KMS-11 (cell line): ENCODE measurements around the gene LARP4B.

Experiments used
- H2AFZ ChIP-seq: fragments of 200-600 bp; sonication (generic); 2 replicates; pipeline ENCODE4 v1.6.1; 2016; ENCODE audit warnings: antibody characterized with exemption, mixed run types, low read depth
- H3K27ac ChIP-seq: fragments of 200-600 bp; sonication (generic); 2 replicates; pipeline ENCODE4 v1.6.1; 2016; ENCODE audit warnings: mild to moderate bottlenecking, mixed run types
- H3K27me3 ChIP-seq: fragments of 200-600 bp; sonication (generic); 2 replicates; pipeline ENCODE4 v1.6.1; 2017; ENCODE audit warnings: mild to moderate bottlenecking, low read depth, mixed run types, moderate library complexity; ENCODE audit not compliant: insufficient read depth
- H3K36me3 ChIP-seq: fragments of 200-600 bp; sonication (generic); 2 replicates; pipeline ENCODE4 v1.6.1; 2017; ENCODE audit warnings: mild to moderate bottlenecking, mixed run types; ENCODE audit not compliant: insufficient read depth
- H3K4me1 ChIP-seq: fragments of 200-600 bp; sonication (generic); 2 replicates; pipeline ENCODE4 v1.6.1; 2016; ENCODE audit warnings: mild to moderate bottlenecking, low read depth, mixed run types; ENCODE audit not compliant: poor library complexity, severe bottlenecking
- H3K4me2 ChIP-seq: fragments of 200-600 bp; sonication (generic); 2 replicates; pipeline ENCODE4 v1.7.0; 2016; ENCODE audit warnings: mild to moderate bottlenecking, mixed run types
- H3K4me3 ChIP-seq: fragments of 200-600 bp; sonication (generic); IDR thresholded peaks from 2 replicates; pipeline ENCODE4 v1.6.1; 2017; ENCODE audit warnings: low read depth, low read length, mixed read lengths; ENCODE audit not compliant: insufficient read depth
- H3K79me2 ChIP-seq: fragments of 200-600 bp; sonication (generic); 2 replicates; pipeline ENCODE4 v1.6.1; 2016; ENCODE audit warnings: low read depth, mixed run types; ENCODE audit not compliant: insufficient read depth
- H3K9ac ChIP-seq: fragments of 200-600 bp; sonication (generic); 2 replicates; pipeline ENCODE4 v1.6.1; 2016; ENCODE audit warnings: mild to moderate bottlenecking, mixed run types
- H4K20me1 ChIP-seq: fragments of 200-600 bp; sonication (generic); 2 replicates; pipeline ENCODE4 v1.6.1; 2016; ENCODE audit warnings: mild to moderate bottlenecking, mixed run types; ENCODE audit not compliant: insufficient read depth
- CTCF ChIP-seq: fragments of 200-600 bp; sonication (generic); conservative IDR thresholded peaks from 2 replicates; pipeline ENCODE4 v1.6.1; 2017; ENCODE audit warnings: low read depth, mild to moderate bottlenecking, antibody characterized with exemption, low read length, moderate library complexity, mixed read lengths

The LARP4B gene

GRCh38 chr10:878895-879294 lies 52.6 kb downstream of the LARP4B start:
- Histone ChIP-seq H2AFZ (no peak overlapping the region), H3K4me3 (no peak overlapping the region), H3K27me3 (no peaks in the 10 kb centered on the region), H3K4me1 (no peaks in the 10 kb centered on the region), H3K79me2 (peaks cover 49% of the 10 kb centered on the region), H4K20me1 (no peaks in the 10 kb centered on the region; the same call in 1 of the 2 replicates), H3K9ac (no peak overlapping the region), H3K4me2 (no peak overlapping the region), H3K27ac (no peak overlapping the region), H3K36me3 (peaks cover 10% of the 10 kb centered on the region; the same call in 1 of the 2 replicates)
- TF ChIP-seq CTCF = no peak

- H2AFZ ChIP-seq = no peak overlapping the region
- H3K36me3 ChIP-seq = peaks cover 10% of the 10 kb centered on the region; the same call in 1 of the 2 replicates
- H3K27ac ChIP-seq = no peak overlapping the region
- H4K20me1 ChIP-seq = no peaks in the 10 kb centered on the region
- peaks cover 55% of the 10 kb centered on the region for H3K79me2 ChIP-seq
- H3K27me3 ChIP-seq = no peaks in the 10 kb centered on the region
- no peak overlapping the region for H3K9ac ChIP-seq
- no peak overlapping the region for H3K4me3 ChIP-seq
- no peak for TF ChIP-seq CTCF
- H3K4me2 ChIP-seq = no peak overlapping the region
- no peaks in the 10 kb centered on the region for H3K4me1 ChIP-seq
Measured at GRCh38 chr10:878333-878759, 53.2 kb downstream of the LARP4B start.

- no peak for TF ChIP-seq CTCF
- H3K36me3 ChIP-seq = peaks cover 10% of the 10 kb centered on the region; the same call in 1 of the 2 replicates
Measured at GRCh38 chr10:876438-876837, 55.1 kb downstream of the LARP4B start.

GRCh38 chr10:873020-873419 lies 58.5 kb downstream of the LARP4B start:
- H3K4me3 ChIP-seq = no peak overlapping the region
- H2AFZ ChIP-seq = no peak overlapping the region
- peaks cover 5% of the 10 kb centered on the region for H3K4me1 ChIP-seq
- no peaks in the 10 kb centered on the region; the same call in 1 of the 2 replicates for H4K20me1 ChIP-seq
- no peaks in the 10 kb centered on the region; the same call in 1 of the 2 replicates for H3K36me3 ChIP-seq
- TF ChIP-seq CTCF = no peak
- H3K4me2 ChIP-seq = no peak overlapping the region
- H3K79me2 ChIP-seq = peaks cover 77% of the 10 kb centered on the region
- no peaks in the 10 kb centered on the region for H3K27me3 ChIP-seq
- H3K9ac ChIP-seq = no peak overlapping the region
- H3K27ac ChIP-seq = no peak overlapping the region

More at GRCh38 chr10:876438-876837, 55.1 kb downstream of the LARP4B start:
- no peak overlapping the region for H3K4me2 ChIP-seq
- no peaks in the 10 kb centered on the region for H3K27me3 ChIP-seq
- H3K9ac ChIP-seq = no peak overlapping the region
- H4K20me1 ChIP-seq = no peaks in the 10 kb centered on the region; the same call in 1 of the 2 replicates
- no peak overlapping the region for H2AFZ ChIP-seq
- H3K4me1 ChIP-seq = no peaks in the 10 kb centered on the region
- no peak overlapping the region for H3K4me3 ChIP-seq
- H3K27ac ChIP-seq = no peak overlapping the region
- H3K79me2 ChIP-seq = peaks cover 64% of the 10 kb centered on the region
